ENCODE data around the gene HDAC9.

The HDAC9 gene

DNA sequence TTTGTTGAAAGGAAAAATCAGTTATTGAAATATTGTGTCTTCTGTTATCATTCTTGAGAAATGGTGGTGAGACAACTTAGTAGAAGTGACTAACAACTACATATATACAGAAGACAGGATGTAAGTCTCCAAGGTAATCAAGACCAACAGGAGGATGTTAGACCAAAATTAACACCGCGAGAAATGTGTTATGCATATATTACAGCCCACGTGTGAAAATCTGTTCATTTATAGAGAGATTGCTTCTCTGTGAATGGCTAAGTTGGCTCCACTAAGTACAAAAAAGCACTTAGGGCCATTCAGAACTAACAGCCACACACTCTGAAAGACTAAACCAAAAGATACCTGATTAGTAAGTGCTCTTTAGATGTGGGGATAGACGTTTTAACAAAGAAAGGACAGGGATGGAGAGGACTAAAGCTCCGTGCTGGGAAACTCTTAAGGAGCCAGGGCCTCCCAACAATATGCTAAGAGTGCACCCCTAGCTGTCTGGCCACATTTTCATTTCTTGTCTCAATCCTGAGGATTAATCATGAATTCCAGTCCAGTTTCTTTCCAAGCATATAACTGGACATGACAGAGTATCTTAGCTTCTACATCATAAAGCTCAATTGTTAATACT is 26.5 kb downstream of the HDAC9 start:
- no peak for DNase-seq (ENCODE audit: low read depth in 2 of 2)

DNA sequence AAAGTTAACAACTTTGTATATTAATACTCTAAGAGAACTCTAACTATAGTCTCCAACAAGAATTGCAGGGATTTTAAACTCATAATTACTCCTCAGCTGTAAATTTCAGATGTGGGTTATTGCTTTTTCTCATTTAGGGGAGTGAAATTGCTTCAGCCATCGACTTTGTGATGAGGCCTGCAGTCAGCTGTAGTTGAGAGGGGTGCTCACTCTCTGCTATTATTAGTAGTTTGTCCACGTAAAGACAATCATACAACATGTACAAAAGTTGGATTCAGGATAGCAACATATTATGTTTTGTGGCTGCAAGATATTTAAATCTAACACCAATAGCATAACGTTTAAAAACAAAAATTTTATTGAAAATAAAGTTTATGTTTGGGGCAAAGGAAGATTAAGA is 28.7 kb downstream of the HDAC9 start:
- DNase-seq (ENCODE audit: low read depth in 2 of 2): no peak

GRCh38 chr7:18526368-18526878 is 30.9 kb downstream of the HDAC9 start:
- no peak for DNase-seq (ENCODE audit: low read depth in 2 of 2)

- no peak for DNase-seq (ENCODE audit: low read depth in 2 of 2)
Observed at GRCh38 chr7:18529239-18529638, 33.7 kb downstream of the HDAC9 start.

GRCh38 chr7:18530224-18531179 is 35.0 kb downstream of the HDAC9 start:
- DNase-seq (ENCODE audit: low read depth in 2 of 2): no peak

- DNase-seq (ENCODE audit: low read depth in 2 of 2): no peak
Observed at GRCh38 chr7:18531539-18531938, 36.0 kb downstream of the HDAC9 start.

GRCh38 chr7:18532813-18533212 is 37.3 kb downstream of the HDAC9 start:
- no peak for DNase-seq (ENCODE audit: low read depth in 2 of 2)

GRCh38 chr7:18534481-18534880 is 38.9 kb downstream of the HDAC9 start:
- no peak for DNase-seq (ENCODE audit: low read depth in 2 of 2)

- no peak for DNase-seq (ENCODE audit: low read depth in 2 of 2)
Observed at GRCh38 chr7:18535810-18536415, 40.4 kb downstream of the HDAC9 start.

GRCh38 chr7:18536486-18536885 is 40.9 kb downstream of the HDAC9 start:
- DNase-seq (ENCODE audit: low read depth in 2 of 2): no peak

- no peak for DNase-seq (ENCODE audit: low read depth in 2 of 2)
Observed at GRCh38 chr7:18538554-18539250, 43.2 kb downstream of the HDAC9 start.

- no peak for DNase-seq (ENCODE audit: low read depth in 2 of 2)
Observed at GRCh38 chr7:18540396-18540795, 44.8 kb downstream of the HDAC9 start.

DNA sequence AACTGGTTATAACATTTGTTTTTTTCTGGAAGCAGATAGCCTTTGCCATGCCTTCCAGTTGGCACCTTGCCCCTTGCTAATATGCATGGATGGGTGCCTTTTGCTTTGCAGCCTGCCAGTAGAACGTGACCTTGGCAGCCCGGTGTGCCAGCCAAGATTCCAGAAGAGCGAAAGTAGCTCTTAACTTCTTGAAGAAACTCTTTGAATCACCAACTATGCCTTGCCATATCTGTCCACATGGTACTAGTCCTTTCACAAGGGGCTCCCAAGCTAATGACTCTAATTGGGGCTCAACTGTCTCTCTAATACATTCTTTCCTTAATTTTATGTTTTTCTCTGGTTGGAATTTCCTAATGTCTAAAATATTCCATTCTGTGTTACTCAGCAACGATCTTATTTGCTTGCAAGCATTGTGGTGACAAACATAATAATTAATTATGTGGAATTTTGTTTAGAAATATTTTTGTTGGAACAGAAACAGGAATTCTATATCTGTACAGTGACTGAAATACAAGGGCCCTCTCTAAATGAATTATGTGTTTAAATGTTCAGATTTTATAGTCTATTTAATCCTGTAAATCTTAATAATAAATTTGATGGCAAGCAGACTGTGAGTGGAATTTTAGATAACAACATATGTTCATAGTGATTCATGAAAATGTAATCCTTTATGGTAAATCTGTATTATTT is 45.8 kb downstream of the HDAC9 start:
- DNase-seq (ENCODE audit: low read depth in 2 of 2): no peak

DNA sequence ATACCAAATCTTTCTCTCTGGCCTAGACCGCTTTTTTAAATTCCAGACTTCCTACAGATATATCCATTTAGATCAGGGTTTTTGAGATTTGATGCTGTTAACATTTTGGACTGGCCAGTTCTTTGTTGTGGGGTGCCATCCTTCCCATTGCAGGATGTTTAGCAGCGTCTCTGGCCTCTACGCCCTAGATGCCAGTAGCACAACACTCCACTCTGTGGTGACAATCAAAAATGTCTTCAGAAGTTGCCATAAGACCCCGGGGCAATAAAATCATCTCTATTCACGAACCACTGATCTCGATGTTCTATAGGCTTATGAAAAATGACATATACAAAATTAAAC is 46.3 kb downstream of the HDAC9 start:
- DNase-seq (ENCODE audit: low read depth in 2 of 2): no peak

DNA sequence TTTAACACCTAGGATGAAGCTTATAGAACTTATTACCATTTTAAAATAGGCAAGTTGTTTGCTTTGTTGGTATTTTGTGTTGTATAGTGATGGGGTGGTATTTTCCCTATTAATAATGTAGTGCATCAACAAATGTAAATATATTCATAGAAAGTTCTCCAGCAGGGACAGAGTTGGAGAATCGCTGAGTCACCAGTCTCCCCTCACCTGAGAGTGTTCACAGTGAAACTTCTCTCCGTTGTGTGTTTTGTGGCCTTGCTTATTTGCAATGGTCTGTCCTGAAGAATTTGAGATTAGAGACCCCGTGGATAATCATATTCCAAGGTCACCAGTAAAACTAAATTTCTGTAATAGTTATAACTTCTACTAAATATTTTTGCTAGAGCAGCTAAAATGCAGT is 51.0 kb downstream of the HDAC9 start:
- DNase-seq (ENCODE audit: low read depth in 2 of 2): no peak

- no peak for DNase-seq (ENCODE audit: low read depth in 2 of 2)
Observed at GRCh38 chr7:18547509-18548187, 52.1 kb downstream of the HDAC9 start.

GRCh38 chr7:18548534-18548933 is 53.0 kb downstream of the HDAC9 start:
- DNase-seq (ENCODE audit: low read depth in 2 of 2): no peak

GRCh38 chr7:18550574-18550973 is 55.0 kb downstream of the HDAC9 start:
- DNase-seq (ENCODE audit: low read depth in 2 of 2): no peak

DNA sequence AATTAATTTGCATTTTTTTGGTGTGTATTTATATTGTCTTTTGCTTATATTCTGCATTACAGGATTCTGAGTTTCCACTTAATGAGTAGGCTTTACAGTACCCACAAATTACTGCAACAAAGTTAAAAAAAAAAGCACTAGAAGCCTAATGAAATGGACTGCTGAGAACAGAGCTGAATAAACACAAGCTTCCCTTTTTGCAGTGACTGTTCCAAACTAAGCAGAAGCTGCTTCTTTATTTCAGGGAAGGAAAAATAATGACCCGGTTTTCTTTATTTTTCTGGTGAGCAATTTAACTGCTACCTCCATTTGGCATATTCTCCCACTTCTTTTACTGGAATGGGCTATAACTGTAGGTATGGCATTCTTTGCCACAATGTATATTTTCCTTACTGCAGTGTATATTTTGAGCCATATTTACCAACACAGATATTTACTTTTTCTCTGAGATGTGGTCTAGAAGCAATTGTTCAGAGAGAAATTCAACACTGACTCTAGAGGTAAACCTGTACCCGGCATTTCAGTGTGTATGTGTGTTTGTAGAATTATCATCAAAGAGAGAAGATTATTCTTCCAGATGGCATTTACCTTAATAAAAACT is 56.9 kb downstream of the HDAC9 start:
- no peak for DNase-seq (ENCODE audit: low read depth in 2 of 2)

- DNase-seq (ENCODE audit: low read depth in 2 of 2): no peak
Observed at GRCh38 chr7:18552943-18553604, 57.5 kb downstream of the HDAC9 start.

All from activated CD4-positive, alpha-beta T cell treated with anti-CD3 and anti-CD28 coated beads for 24 hours (primary cell).